Measurements from ENCODE around the gene GABRB3.

DNA sequence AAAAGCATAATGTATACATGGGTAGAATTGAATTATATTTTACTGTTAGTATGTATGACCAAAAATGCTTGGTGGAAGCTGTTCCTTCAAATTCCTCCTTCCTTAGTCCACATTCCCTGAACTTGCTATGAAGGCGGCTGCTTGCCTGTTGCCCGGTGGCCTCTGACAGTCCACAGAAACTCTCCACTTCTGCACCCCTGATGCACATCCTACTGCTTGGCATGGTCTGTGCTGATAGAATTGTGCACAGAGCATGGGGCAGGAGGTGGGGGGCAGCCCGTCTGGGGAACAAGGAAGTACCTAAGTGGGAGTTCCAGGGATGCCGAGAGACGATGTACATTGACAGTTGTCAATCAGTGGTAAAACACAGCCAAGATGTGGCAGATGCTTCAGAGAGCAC, 33.7 kb upstream of the GABRB3 start:
- TF ChIP-seq, protein P1, sequence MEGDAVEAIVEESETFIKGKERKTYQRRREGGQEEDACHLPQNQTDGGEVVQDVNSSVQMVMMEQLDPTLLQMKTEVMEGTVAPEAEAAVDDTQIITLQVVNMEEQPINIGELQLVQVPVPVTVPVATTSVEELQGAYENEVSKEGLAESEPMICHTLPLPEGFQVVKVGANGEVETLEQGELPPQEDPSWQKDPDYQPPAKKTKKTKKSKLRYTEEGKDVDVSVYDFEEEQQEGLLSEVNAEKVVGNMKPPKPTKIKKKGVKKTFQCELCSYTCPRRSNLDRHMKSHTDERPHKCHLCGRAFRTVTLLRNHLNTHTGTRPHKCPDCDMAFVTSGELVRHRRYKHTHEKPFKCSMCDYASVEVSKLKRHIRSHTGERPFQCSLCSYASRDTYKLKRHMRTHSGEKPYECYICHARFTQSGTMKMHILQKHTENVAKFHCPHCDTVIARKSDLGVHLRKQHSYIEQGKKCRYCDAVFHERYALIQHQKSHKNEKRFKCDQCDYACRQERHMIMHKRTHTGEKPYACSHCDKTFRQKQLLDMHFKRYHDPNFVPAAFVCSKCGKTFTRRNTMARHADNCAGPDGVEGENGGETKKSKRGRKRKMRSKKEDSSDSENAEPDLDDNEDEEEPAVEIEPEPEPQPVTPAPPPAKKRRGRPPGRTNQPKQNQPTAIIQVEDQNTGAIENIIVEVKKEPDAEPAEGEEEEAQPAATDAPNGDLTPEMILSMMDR (IDR thresholded peaks at IDR 0.05; ENCODE audit: low read depth, low read length, poor library complexity, severe bottlenecking): no peak
- TF ChIP-seq EZH2phosphoT487 (IDR thresholded peaks at IDR 0.05; ENCODE audit: borderline replicate concordance, low read length): no peak

Measured in DOHH2 (cell line).